SK-N-SH (cell line): ENCODE measurements around the gene H2AZ2. TPM values are rescaled to one million over a fixed set of nuclear protein-coding genes. Genes with fewer than 3 reads are reported as not detected.
"Not testable (repeated sequence)": the region's sequence is repeated elsewhere in the genome, so short reads cannot be mapped to it uniquely, and the experiment has no call there.

Source experiments
- CTCF ChIA-PET: fragments of 300-600, 350-600 bp; formaldehyde crosslinking; extraction: SDS; loops from one replicate; lab custom pipeline; 2021; lab: Yijun Ruan, JAX
- POLR2A ChIA-PET: fragments of 350-600 bp; sonication (Branson Sonifier 250); formaldehyde crosslinking; extraction: SDS; loops from one replicate; lab custom pipeline; 2020; ENCODE audit warnings: antibody characterized with exemption, inconsistent platforms; lab: Yijun Ruan, JAX
- DNase-seq: peaks from one replicate; pipeline ENCODE4 v3.0.0; 2012
- H2AFZ ChIP-seq: fragments of 200-600 bp; sonication (generic); 2 replicates; pipeline ENCODE4 v1.8.1; 2016; ENCODE audit warnings: antibody characterized with exemption, mild to moderate bottlenecking, low read depth
- H3F3A ChIP-seq: fragments of 200-600 bp; sonication (generic); replicated peaks from 2 replicates; pipeline ENCODE3; 2016; ENCODE audit warnings: antibody characterized with exemption, mild to moderate bottlenecking; ENCODE audit not compliant: insufficient read depth
- H3K27ac ChIP-seq, 2 experiments: fragments of 200-500 bp in 1 of 2; fragments of 200-600 bp in 1 of 2; sonication (Bioruptor generic) in 1 of 2; sonication (generic), shearing (Covaris generic) in 1 of 2; 2 replicates each; pipeline versions ENCODE4 v1.5.1 to v1.6.1; 2014 to 2016; ENCODE audit warnings: low read depth in 2 of 2, inconsistent platforms in 1 of 2, low read length in 1 of 2, mild to moderate bottlenecking in 1 of 2, mixed read lengths in 1 of 2
- H3K27me3 ChIP-seq: fragments of 200-600 bp; sonication (generic), shearing (Covaris generic); 2 replicates; pipeline ENCODE4 v1.6.1; 2016; ENCODE audit warnings: mixed run types; ENCODE audit not compliant: insufficient read depth
- H3K36me3 ChIP-seq, 2 experiments: fragments of 200-500 bp in 1 of 2; fragments of 200-600 bp in 1 of 2; sonication (Bioruptor generic) in 1 of 2; sonication (generic) in 1 of 2; replicated peaks in 1 of 2; 2 replicates each; pipeline versions ENCODE3 to v1.5.1; 2014 to 2016; ENCODE audit warnings: low read length in 1 of 2, mild to moderate bottlenecking in 1 of 2; ENCODE audit not compliant: insufficient read depth in 2 of 2, control insufficient read depth in 1 of 2
- H3K4me1 ChIP-seq, 2 experiments: fragments of 200-500 bp in 1 of 2; fragments of 200-600 bp in 1 of 2; sonication (Bioruptor generic) in 1 of 2; sonication (generic), shearing (Covaris generic) in 1 of 2; 2 replicates each; pipeline versions ENCODE4 v1.5.1 to v1.6.1; 2014 to 2016; ENCODE audit warnings: low read depth in 1 of 2, low read length in 1 of 2, mixed run types in 1 of 2; ENCODE audit not compliant: insufficient read depth in 2 of 2, control insufficient read depth in 1 of 2
- H3K4me2 ChIP-seq: fragments of 200-600 bp; sonication (generic), shearing (Covaris generic); 2 replicates; pipeline ENCODE4 v1.6.1; 2017; ENCODE audit warnings: mixed run types
- H3K4me3 ChIP-seq, 2 experiments: fragments of 200-500 bp in 1 of 2; fragments of 200-600 bp in 1 of 2; sonication (Bioruptor generic) in 1 of 2; sonication (generic), shearing (Covaris generic) in 1 of 2; 2 replicates each; pipeline versions ENCODE4 v1.5.1 to v1.8.1; 2014 to 2016; ENCODE audit warnings: low read depth in 2 of 2, inconsistent platforms in 1 of 2, low read length in 1 of 2, mild to moderate bottlenecking in 1 of 2, mixed read lengths in 1 of 2, moderate library complexity in 1 of 2
- H3K79me2 ChIP-seq: fragments of 200-600 bp; sonication (generic); 2 replicates; pipeline ENCODE4 v1.8.1; 2017; ENCODE audit warnings: mild to moderate bottlenecking; ENCODE audit not compliant: insufficient read depth
- H3K9ac ChIP-seq: fragments of 200-600 bp; sonication (generic); 2 replicates; pipeline ENCODE4 v1.6.1; 2017; ENCODE audit warnings: mixed run types
- H3K9me2 ChIP-seq: fragments of 200-600 bp; sonication (generic); 2 replicates; pipeline ENCODE4 v1.6.1; 2017; ENCODE audit warnings: mixed run types
- H3K9me3 ChIP-seq: fragments of 200-600 bp; sonication (generic); 2 replicates; pipeline ENCODE4 v1.6.1; 2017; ENCODE audit warnings: mixed run types, mild to moderate bottlenecking, moderate library complexity
- H4K20me1 ChIP-seq: fragments of 200-600 bp; sonication (generic); 2 replicates; pipeline ENCODE4 v1.6.1; 2017; ENCODE audit warnings: mild to moderate bottlenecking, mixed run types; ENCODE audit not compliant: insufficient read depth
- EP300 ChIP-seq, 2 experiments: IDR thresholded peaks; 2 replicates each; pipeline versions ENCODE4 v1.4.0 to v1.6.1; 2012; ENCODE audit warnings: borderline replicate concordance in 1 of 2, low read depth in 1 of 2, low read length in 1 of 2
- FOSL2 ChIP-seq: IDR thresholded peaks from 2 replicates; pipeline ENCODE4 v1.4.0; 2012; ENCODE audit warnings: low read depth, mild to moderate bottlenecking, moderate library complexity, borderline replicate concordance
- FOXM1 ChIP-seq: IDR thresholded peaks from 2 replicates; pipeline ENCODE4 v1.4.0; 2012; ENCODE audit warnings: low read depth, mild to moderate bottlenecking
- NFIC ChIP-seq: IDR thresholded peaks from 2 replicates; pipeline ENCODE4 v1.4.0; 2012; ENCODE audit warnings: borderline replicate concordance
- NRF1 ChIP-seq: IDR thresholded peaks from 2 replicates; pipeline ENCODE4 v1.6.1; 2012; ENCODE audit warnings: low read depth, mild to moderate bottlenecking, low read length
- RFX5 ChIP-seq: IDR thresholded peaks from 2 replicates; pipeline ENCODE4 v1.6.1; 2012; ENCODE audit warnings: mild to moderate bottlenecking, improper control_type of control experiment, low read length
- TCF12 ChIP-seq: IDR thresholded peaks from 2 replicates; pipeline ENCODE4 v1.4.0; 2012
- TEAD4 ChIP-seq: IDR thresholded peaks from 2 replicates; pipeline ENCODE4 v1.4.0; 2012; ENCODE audit warnings: mild to moderate bottlenecking, borderline replicate concordance; ENCODE audit not compliant: insufficient read depth
- WGBS: methylation state at CpG from one replicate; pipeline ENCODE4 v1.1.6; 2017; ENCODE audit warnings: low lambda C conversion rate; 5-methylcytosine and 5-hydroxymethylcytosine counted together
- polyA plus RNA-seq, 3 experiments: library from polyadenylated mRNA; depleted of rRNA; stranded (reverse); fragments of >200 nt; gene quantifications; 2 replicates each; pipeline ENCODE4 v1.2.3, GENCODE V29; 2012
- TF ChIP-seq, protein P1 (sequence below): IDR thresholded peaks from 2 replicates; pipeline ENCODE4 v1.4.0; 2012; ENCODE audit warnings: low read depth, borderline replicate concordance
- TF ChIP-seq, protein P2 (sequence below): fragments of 150-350 bp; IDR thresholded peaks from 2 replicates; pipeline ENCODE4 v1.6.1; 2016; ENCODE audit warnings: mild to moderate bottlenecking, low read depth, low read length
- TF ChIP-seq, protein P3 (sequence below): fragments of 200-600 bp; sonication (generic); IDR thresholded peaks from 2 replicates; pipeline ENCODE4 v1.6.1; 2017; ENCODE audit warnings: antibody characterized with exemption, mild to moderate bottlenecking, moderate library complexity

H2AZ2 gene
- polyA plus RNA-seq, 1 of the 3 experiments (the other 2 are of a cell fraction), result 389 TPM

DNA sequence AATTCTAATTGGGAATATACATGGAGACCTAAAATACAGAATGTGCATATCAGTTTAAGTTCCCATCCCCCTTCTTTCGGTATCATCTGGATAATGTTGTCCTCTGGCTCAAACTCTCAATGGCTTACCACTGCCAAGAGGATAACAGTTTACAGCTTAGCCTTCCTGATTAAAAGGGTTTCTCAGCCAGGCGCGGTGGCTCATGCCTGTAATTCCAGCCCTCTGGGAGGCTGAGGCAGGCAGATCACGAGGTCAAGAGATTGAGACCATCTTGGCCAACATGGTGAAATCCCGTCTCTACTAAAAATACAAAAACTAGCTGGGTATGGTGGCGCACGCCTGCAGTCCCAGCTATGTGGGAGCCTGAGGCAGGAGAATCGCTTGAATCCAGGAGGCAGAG lies 5.2 kb downstream of the H2AZ2 start:
- H3K9me3 ChIP-seq, H3K27me3 ChIP-seq, H3K9me2 ChIP-seq, POLR2A ChIA-PET, H3K4me2 ChIP-seq, DNase-seq, H3K27ac ChIP-seq, H3K4me3 ChIP-seq, CTCF ChIA-PET, H3K9ac ChIP-seq, H2AFZ ChIP-seq: not testable (repeated sequence)
- peaks cover 19 to 38% of the 10 kb centered on the region in 2 experiments for H3K36me3 ChIP-seq
- H3F3A ChIP-seq, result peaks cover 27% of the 10 kb centered on the region
- WGBS, result 99% methylated on average over 8 of the region's 8 CpGs
- peaks cover 72% of the 10 kb centered on the region for H4K20me1 ChIP-seq
- H3K79me2 ChIP-seq, result peaks cover 98% of the 10 kb centered on the region
- H3K4me1 ChIP-seq, result peaks cover 2 to 12% of the 10 kb centered on the region in 2 experiments; a peak in 2 of 4 replicates

DNA sequence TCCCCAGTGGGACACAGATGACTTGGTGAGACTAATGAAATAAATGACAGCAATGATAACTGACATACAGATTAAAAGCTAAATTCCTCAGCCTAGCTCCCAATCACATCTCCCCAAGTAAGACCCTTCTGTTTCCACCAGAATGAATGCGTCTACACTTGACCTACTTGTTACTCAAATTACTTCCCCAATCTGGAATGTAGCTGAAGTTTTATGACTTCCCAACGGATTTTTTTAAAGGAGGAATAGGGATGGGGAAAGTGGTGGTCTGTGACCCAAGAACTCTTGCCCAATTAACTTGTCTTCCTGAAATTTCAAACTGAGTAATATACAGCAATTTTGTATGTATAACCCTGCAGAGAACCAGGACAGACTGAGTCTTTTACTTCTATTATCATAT lies 9.1 kb downstream of the H2AZ2 start:
- CTCF ChIA-PET, result interaction anchor here (0.8 to 2.3 kb wide), 4 partner anchors 9 to 298 kb away, joined by 3 to 13 read pairs (median 4); partner anchors contain the start of gene H2AZ2

DNA sequence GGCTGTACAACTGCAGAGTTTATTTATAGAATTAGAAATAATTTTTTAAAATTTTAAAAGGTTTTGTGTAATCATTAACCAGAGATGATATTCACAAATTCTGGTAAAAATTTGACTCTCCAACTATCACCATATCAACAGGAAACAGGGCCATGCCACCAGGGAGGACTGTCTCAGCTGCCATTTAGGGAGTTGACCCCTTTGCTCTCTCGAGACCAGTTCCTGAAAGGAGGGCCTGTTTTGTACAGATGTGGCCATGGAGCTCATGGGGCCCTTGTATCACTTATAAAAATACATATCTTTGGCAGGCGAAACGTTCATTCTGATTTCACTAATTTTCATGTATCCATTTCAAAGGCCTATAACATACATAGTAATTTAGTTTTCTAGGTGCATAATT lies 20.3 kb downstream of the H2AZ2 start:
- no peak overlapping the region for H3K4me3 ChIP-seq
- H2AFZ ChIP-seq, result no peak overlapping the region
- 98% methylated on average over 3 of the region's 3 CpGs for WGBS
- no peaks in the 10 kb centered on the region for H3K9me3 ChIP-seq
- no peaks in the 10 kb centered on the region for H3K27me3 ChIP-seq
- H3K9me2 ChIP-seq, result no peaks in the 10 kb centered on the region
- no peaks in the 10 kb centered on the region for H4K20me1 ChIP-seq
- peaks cover 26% of the 10 kb centered on the region; the same call in 1 of the 2 replicates for H3K79me2 ChIP-seq
- no peak for DNase-seq
- TF ChIP-seq FOXM1 (no peak), EP300 (IDR thresholded peaks at IDR 0.05; ENCODE audit: borderline replicate concordance in 1 of 2, low read depth in 1 of 2, low read length in 1 of 2) (no peak), RFX5 (no peak), NRF1 (no peak), FOSL2 (no peak), NFIC (no peak), TCF12 (no peak), TEAD4 (no peak)
- TF ChIP-seq, protein P1, sequence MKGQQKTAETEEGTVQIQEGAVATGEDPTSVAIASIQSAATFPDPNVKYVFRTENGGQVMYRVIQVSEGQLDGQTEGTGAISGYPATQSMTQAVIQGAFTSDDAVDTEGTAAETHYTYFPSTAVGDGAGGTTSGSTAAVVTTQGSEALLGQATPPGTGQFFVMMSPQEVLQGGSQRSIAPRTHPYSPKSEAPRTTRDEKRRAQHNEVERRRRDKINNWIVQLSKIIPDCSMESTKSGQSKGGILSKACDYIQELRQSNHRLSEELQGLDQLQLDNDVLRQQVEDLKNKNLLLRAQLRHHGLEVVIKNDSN, result no peak
- TF ChIP-seq, protein P2, sequence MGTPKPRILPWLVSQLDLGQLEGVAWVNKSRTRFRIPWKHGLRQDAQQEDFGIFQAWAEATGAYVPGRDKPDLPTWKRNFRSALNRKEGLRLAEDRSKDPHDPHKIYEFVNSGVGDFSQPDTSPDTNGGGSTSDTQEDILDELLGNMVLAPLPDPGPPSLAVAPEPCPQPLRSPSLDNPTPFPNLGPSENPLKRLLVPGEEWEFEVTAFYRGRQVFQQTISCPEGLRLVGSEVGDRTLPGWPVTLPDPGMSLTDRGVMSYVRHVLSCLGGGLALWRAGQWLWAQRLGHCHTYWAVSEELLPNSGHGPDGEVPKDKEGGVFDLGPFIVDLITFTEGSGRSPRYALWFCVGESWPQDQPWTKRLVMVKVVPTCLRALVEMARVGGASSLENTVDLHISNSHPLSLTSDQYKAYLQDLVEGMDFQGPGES, result no peak
- TF ChIP-seq, all 33 proteins: peak for 0
- Histone ChIP-seq H3F3A (peaks cover 14% of the 10 kb centered on the region), H3K4me1 (no peaks in the 10 kb centered on the region), H3K36me3 (peaks cover 53 to 58% of the 10 kb centered on the region in 2 experiments), H3K9ac (no peak overlapping the region), H3K4me2 (no peak overlapping the region), H3K27ac (no peak overlapping the region)
- ChIA-PET CTCF (interaction anchor here (1.2 kb wide), 1 partner anchor 19 kb away, joined by 3 read pairs; no protein-coding TSS in a partner anchor), POLR2A (interaction anchor here (0.5 kb wide), 1 partner anchor 29 kb away, joined by 3 read pairs; no protein-coding TSS in a partner anchor)

More for the DNA sequence above, 9.1 kb downstream of the H2AZ2 start:
- POLR2A ChIA-PET, result interaction anchor here (1.2 kb wide), 1 partner anchor 47 kb away, joined by 3 read pairs; no protein-coding TSS in a partner anchor
- TF ChIP-seq, protein P3, sequence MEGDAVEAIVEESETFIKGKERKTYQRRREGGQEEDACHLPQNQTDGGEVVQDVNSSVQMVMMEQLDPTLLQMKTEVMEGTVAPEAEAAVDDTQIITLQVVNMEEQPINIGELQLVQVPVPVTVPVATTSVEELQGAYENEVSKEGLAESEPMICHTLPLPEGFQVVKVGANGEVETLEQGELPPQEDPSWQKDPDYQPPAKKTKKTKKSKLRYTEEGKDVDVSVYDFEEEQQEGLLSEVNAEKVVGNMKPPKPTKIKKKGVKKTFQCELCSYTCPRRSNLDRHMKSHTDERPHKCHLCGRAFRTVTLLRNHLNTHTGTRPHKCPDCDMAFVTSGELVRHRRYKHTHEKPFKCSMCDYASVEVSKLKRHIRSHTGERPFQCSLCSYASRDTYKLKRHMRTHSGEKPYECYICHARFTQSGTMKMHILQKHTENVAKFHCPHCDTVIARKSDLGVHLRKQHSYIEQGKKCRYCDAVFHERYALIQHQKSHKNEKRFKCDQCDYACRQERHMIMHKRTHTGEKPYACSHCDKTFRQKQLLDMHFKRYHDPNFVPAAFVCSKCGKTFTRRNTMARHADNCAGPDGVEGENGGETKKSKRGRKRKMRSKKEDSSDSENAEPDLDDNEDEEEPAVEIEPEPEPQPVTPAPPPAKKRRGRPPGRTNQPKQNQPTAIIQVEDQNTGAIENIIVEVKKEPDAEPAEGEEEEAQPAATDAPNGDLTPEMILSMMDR, result no peak
- no peak for TF ChIP-seq NFIC
- peaks cover 99% of the 10 kb centered on the region for H3K79me2 ChIP-seq
- H3K9me3 ChIP-seq, result no peaks in the 10 kb centered on the region
- H3K36me3 ChIP-seq, result peaks cover 36 to 68% of the 10 kb centered on the region in 2 experiments
- H3F3A ChIP-seq, result peaks cover 5% of the 10 kb centered on the region
- no peaks in the 10 kb centered on the region for H3K9me2 ChIP-seq
- H3K4me3 ChIP-seq, result no peak overlapping the region
- H3K4me1 ChIP-seq, result no peaks in the 10 kb centered on the region
- peaks cover 34% of the 10 kb centered on the region; the same call in 1 of the 2 replicates for H4K20me1 ChIP-seq
- no peak overlapping the region for H2AFZ ChIP-seq
- no peak overlapping the region for H3K27ac ChIP-seq
- no peak overlapping the region for H3K4me2 ChIP-seq
- no peak for DNase-seq
- 84% methylated on average over 2 of the region's 2 CpGs for WGBS
- H3K27me3 ChIP-seq, result no peaks in the 10 kb centered on the region
- H3K9ac ChIP-seq, result no peak overlapping the region
